Natural killer cell (primary cell): Measurements from ENCODE around the gene ZNF460. TPM values are rescaled to one million over a fixed set of nuclear protein-coding genes. Genes with fewer than 3 reads are reported as not detected.

Experiments used
- ATAC-seq, 3 donors: fragments of 150-1000 bp in 2 of 3; fragments of 200-7000 bp in 1 of 3; cut with Tn5 transposase; 1 replicate in 1 of 3; 2 replicates in 2 of 3; pipeline ENCODE4 v1.10.0; 2021; ENCODE audit warnings: mild to moderate bottlenecking in 2 of 3, moderate library complexity in 2 of 3
- DNase-seq, 2 donors: peaks; one replicate each; pipeline versions ENCODE4 v3.0.0 to v3.0.0-alpha.2; 2013 to 2021; ENCODE audit warnings: mixed read lengths in 1 of 2
- H3K27ac ChIP-seq: one replicate; pipeline ENCODE4 v1.5.1; 2013; ENCODE audit warnings: mild to moderate bottlenecking, low read length
- H3K27me3 ChIP-seq: one replicate; pipeline ENCODE4 v1.6.1; 2013; ENCODE audit warnings: low read length; ENCODE audit not compliant: control insufficient read depth, insufficient read depth
- H3K36me3 ChIP-seq: one replicate; pipeline ENCODE4 v1.6.1; 2013; ENCODE audit warnings: low read length; ENCODE audit not compliant: control insufficient read depth, insufficient read depth
- H3K4me1 ChIP-seq: one replicate; pipeline ENCODE4 v1.6.1; 2013; ENCODE audit warnings: low read length; ENCODE audit not compliant: control insufficient read depth, insufficient read depth
- H3K4me3 ChIP-seq: one replicate; pipeline ENCODE4 v1.5.1; 2013; ENCODE audit warnings: low read length
- H3K9me3 ChIP-seq: one replicate; pipeline ENCODE4 v1.6.1; 2013; ENCODE audit warnings: low read length; ENCODE audit not compliant: control insufficient read depth, insufficient read depth
- H3K27ac Mint-ChIP-seq, 2 donors: one replicate each; pipeline ENCODE4 v1.8.0; 2022; ENCODE audit warnings: mild to moderate bottlenecking in 2 of 2, mixed read lengths in 2 of 2, moderate library complexity in 1 of 2
- H3K27me3 Mint-ChIP-seq, 2 donors: one replicate each; pipeline ENCODE4 v1.8.0; 2022; ENCODE audit warnings: low read depth in 2 of 2, mixed read lengths in 2 of 2
- H3K36me3 Mint-ChIP-seq: one replicate; pipeline ENCODE4 v1.8.0; 2022; ENCODE audit warnings: mixed read lengths
- H3K4me1 Mint-ChIP-seq, 2 donors: one replicate each; pipeline ENCODE4 v1.8.0; 2022; ENCODE audit warnings: mixed read lengths in 2 of 2
- H3K4me3 Mint-ChIP-seq: one replicate; pipeline ENCODE4 v1.8.0; 2022; ENCODE audit warnings: mild to moderate bottlenecking, moderate library complexity, mixed read lengths
- H3K9me3 Mint-ChIP-seq, 2 donors: one replicate each; pipeline ENCODE4 v1.8.0; 2022; ENCODE audit warnings: mixed read lengths in 2 of 2
- CTCF ChIP-seq: fragments of 200-600 bp; IDR thresholded peaks from one replicate; pipeline ENCODE4 v1.8.0; 2022; ENCODE audit warnings: antibody characterized with exemption
- WGBS: methylation state at CpG from one replicate; pipeline ENCODE4 v1.1.7; 2013; ENCODE audit warnings: missing lambda C conversion rate; ENCODE audit not compliant: insufficient coverage; 5-methylcytosine and 5-hydroxymethylcytosine counted together
- intact Hi-C: fragments of 100-400 bp; cut with micrococcal nuclease; formaldehyde crosslinking; loops from one replicate; pipeline ENCODE4 v1.14.2; 2022
- total RNA-seq, 4 donors: library from RNA; stranded (reverse); fragments of 120-200 nt in 1 of 4; gene quantifications; one replicate each; pipeline versions ENCODE4 v1.2.3 to v1.2.4, GENCODE V29; 2013 to 2022

ZNF460 gene
- total RNA-seq, 3 donors from 2014 or later (not counting 1 experiment from before 2014, with no cell fraction given): 67.8 to 74.1 (median 69.7) TPM

DNA sequence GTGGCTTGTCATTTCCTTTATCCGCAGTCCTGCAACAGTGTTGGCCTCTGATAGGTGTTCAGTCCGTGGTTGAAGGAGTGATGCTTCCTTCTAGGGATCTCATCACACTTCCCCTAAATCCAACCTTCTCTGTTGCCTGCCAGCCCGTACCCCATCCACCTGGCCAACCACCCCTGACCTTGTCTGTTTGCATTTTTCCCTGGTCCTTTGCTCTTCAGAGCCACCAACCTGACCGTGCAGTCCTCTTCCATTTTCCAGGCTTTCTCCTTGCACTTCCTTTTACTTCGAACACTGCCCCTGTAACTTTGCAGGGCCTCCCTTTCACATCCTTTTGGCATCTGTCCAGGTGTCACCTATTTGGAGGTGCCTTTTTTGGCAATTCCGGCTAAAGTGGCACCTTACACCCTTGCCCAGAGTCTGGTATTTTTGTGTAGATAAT lies 696 bp downstream of the ZNF460 start:
- H3K27me3 Mint-ChIP-seq: no peaks in the 10 kb centered on the region
- Histone ChIP-seq H3K4me1 (peaks cover 30% of the 10 kb centered on the region), H3K9me3 (no peaks in the 10 kb centered on the region), H3K27me3 (no peaks in the 10 kb centered on the region), H3K4me3 (peak overlapping the region; percentile 55), H3K27ac (peak overlapping the region; percentile 97), H3K36me3 (peaks cover 21% of the 10 kb centered on the region)
- intact Hi-C loops: loop anchor here (1.0 to 2.0 kb wide), 6 partner anchors 40 to 130 kb away; partner anchors contain the start of genes TRAPPC2B, ZNF17, ZNF304 and ZNF543
- peaks cover 8% of the 10 kb centered on the region for H3K36me3 Mint-ChIP-seq
- no peak for TF ChIP-seq CTCF
- no peaks in the 10 kb centered on the region for H3K9me3 Mint-ChIP-seq
- WGBS: 4% methylated on average over 6 of the region's 6 CpGs
- H3K4me3 Mint-ChIP-seq: no peak overlapping the region
- H3K4me1 Mint-ChIP-seq: peaks cover 28 to 31% of the 10 kb centered on the region in 2 donors
- no peak for ATAC-seq
- DNase-seq: peak; percentile 17 to 73
- H3K27ac Mint-ChIP-seq: no peak overlapping the region

DNA sequence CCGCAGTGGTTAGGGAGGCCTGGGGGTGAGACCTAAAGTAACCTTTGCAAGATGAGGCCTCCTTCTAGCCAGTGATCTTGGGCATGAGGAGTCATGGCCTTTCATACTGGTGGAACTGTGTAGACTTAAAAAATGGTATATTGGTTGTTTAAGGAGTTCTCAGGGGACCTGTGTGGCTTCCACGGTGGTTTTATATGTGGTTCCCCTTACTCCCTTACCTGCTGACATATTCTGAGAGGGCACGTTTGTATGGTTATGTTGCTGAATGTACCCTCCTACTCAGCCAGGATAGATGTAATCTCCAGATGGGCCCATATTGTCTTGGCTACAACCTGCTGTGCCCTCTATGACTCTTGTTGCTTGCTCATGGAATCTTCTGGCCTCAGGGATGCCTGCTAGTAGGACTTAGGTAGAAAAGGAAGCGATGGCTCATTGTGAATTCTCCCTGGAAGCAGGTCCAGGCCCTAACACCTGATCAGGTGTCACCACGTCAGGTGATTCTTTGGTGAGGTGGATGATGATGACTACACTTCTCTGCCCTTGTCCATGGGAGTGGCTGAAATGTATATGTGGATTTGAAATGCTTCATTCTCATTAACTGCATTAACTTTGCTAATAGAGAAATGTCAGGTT lies 1.8 kb downstream of the ZNF460 start:
- Histone ChIP-seq H3K27me3 (no peaks in the 10 kb centered on the region), H3K36me3 (peaks cover 28% of the 10 kb centered on the region), H3K9me3 (no peaks in the 10 kb centered on the region), H3K27ac (no peak overlapping the region), H3K4me3 (no peak overlapping the region), H3K4me1 (peaks cover 30% of the 10 kb centered on the region)
- no peak for ATAC-seq
- Mint-ChIP-seq H3K27me3 (no peaks in the 10 kb centered on the region), H3K36me3 (peaks cover 8% of the 10 kb centered on the region), H3K4me3 (no peak overlapping the region), H3K9me3 (no peaks in the 10 kb centered on the region), H3K4me1 (peaks cover 33 to 37% of the 10 kb centered on the region in 2 donors), H3K27ac (no peak overlapping the region)
- TF ChIP-seq CTCF: no peak
- intact Hi-C loops: no loop called here
- 90% methylated on average over 5 of the region's 5 CpGs for WGBS
- no peak for DNase-seq

GRCh38 chr19:57288373-57288772 lies 8.1 kb downstream of the ZNF460 start:
- peak overlapping the region in 1 of 2 donors; percentile 49 for H3K27ac Mint-ChIP-seq
- peaks cover 44% of the 10 kb centered on the region for H3K36me3 Mint-ChIP-seq
- H3K4me3 Mint-ChIP-seq: no peak overlapping the region
- 91% methylated on average over 4 of the region's 4 CpGs for WGBS
- H3K4me1 Mint-ChIP-seq: peaks cover 26 to 29% of the 10 kb centered on the region in 2 donors
- ATAC-seq (no peak), DNase-seq (no peak)
- no peaks in the 10 kb centered on the region for H3K9me3 Mint-ChIP-seq
- TF ChIP-seq CTCF: no peak
- H3K27me3 Mint-ChIP-seq: no peaks in the 10 kb centered on the region
- H3K4me3 ChIP-seq: no peak overlapping the region
- H3K9me3 ChIP-seq: peaks cover 15% of the 10 kb centered on the region
- intact Hi-C loops: no loop called here
- peaks cover 83% of the 10 kb centered on the region for H3K36me3 ChIP-seq
- H3K27me3 ChIP-seq: no peaks in the 10 kb centered on the region
- no peak overlapping the region for H3K27ac ChIP-seq
- H3K4me1 ChIP-seq: no peaks in the 10 kb centered on the region

- H3K4me3 ChIP-seq: no peak overlapping the region
- Mint-ChIP-seq H3K36me3 (peaks cover 57% of the 10 kb centered on the region), H3K27me3 (no peaks in the 10 kb centered on the region), H3K4me3 (no peak overlapping the region), H3K27ac (no peak overlapping the region), H3K4me1 (peaks cover 22 to 24% of the 10 kb centered on the region in 2 donors), H3K9me3 (peaks cover 3% of the 10 kb centered on the region in 2 donors)
- DNase-seq (no peak), ATAC-seq (no peak)
- no peaks in the 10 kb centered on the region for H3K27me3 ChIP-seq
- H3K27ac ChIP-seq: no peak overlapping the region
- H3K36me3 ChIP-seq: peaks cover 69% of the 10 kb centered on the region
- WGBS: 99% methylated on average over 10 of the region's 11 CpGs
- H3K9me3 ChIP-seq: peaks cover 15% of the 10 kb centered on the region
- no peaks in the 10 kb centered on the region for H3K4me1 ChIP-seq
- TF ChIP-seq CTCF: no peak
- intact Hi-C loops: no loop called here
Observed at GRCh38 chr19:57290970-57291369, 10.7 kb downstream of the ZNF460 start.
